Ammon's horn (tissue), 1 donor: ENCODE data around the gene PTOV1.

Source experiments
- DNase-seq: peaks from one replicate; pipeline ENCODE4 v3.0.0-alpha.2; 2016; ENCODE audit warnings: low spot score

Gene PTOV1

DNA sequence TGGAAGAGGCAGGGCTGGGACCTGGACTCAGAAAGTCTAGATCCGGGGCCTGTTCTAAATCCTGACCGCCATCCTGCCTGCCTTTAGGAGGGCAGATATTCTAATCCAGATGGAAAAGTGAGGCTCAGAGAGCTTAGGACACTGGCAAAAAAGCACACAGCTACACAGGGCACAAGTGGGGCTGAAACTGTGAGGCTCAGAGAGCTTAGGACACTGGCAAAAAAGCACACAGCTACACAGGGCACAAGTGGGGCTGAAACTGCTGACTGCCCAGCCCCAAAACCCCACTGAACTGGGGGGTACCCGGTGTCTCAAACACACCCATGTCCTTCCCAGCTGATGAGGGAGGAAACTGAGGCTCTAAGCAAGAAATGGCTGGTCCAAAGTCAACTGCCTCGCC is 24.2 kb downstream of the PTOV1 start:
- DNase-seq = no peak

DNA sequence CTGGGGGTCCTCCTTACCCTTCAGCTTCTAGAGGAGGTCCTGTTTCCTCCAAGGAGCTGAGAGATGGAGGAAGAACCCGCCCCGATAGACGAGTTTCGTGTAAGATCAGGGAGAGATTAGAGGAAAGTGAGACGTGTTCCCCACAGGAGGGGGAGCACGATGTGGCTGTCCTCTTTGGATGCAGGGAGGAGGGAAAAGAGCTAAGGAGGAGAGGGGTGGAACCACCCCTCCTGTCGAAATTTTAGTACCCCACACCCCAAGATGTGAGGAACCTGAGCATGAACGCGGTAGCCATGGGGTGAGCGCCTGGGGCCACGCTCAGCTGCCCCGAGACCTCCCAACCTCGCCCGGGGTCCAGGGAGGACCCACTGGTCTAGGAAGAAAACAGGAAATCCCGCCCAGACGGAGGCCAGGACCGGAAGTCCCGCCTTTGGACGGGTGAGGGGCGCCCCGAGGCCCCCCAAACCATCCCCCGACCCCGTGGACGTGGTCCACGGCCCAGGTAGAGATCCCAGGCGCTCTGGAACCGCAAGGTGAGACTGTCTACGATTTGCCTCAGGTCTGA is 25.0 kb downstream of the PTOV1 start:
- peak; percentile 74 for DNase-seq

DNA sequence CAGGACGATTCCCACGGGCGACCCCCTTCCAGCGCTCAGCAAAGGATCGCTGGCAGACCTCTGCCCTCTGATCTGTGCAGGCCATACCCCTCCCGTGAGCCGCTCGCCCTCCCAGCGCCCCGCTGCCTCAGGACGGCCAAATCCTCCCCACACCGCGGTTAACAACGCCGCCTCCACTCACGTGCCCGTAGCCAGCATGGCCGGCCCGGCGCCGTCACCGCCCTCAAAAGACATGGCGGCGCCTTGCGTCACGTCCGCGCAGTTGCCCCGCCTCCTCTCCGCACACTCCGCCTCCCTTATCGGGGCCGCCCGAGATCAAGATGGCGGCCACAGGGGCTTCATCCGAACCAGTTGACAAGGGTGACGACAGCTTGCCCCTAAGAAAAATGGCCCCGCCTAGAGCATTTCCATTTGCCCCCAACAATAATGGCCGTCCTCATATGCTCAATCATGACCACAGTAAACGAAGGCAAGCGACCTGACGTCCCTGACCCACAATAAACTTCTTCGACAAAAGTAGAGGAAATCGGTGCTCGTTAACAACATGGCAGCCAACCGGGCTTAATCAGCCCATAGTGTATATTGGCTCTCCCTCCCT is 25.6 kb downstream of the PTOV1 start:
- DNase-seq = peak; percentile 99

- DNase-seq = peak; percentile 100
Measured at GRCh38 chr19:49877020-49877878, 26.3 kb downstream of the PTOV1 start, which contains the start of the genes AKT1S1 and TBC1D17. AKT1S1 (minus strand) TSS chr19:49877355; CDS start chr19:49873295, 4,060 bp downstream. TBC1D17 (plus strand) TSS chr19:49877702; CDS start chr19:49877724, 22 bp downstream.

GRCh38 chr19:49877879-49878743 is 27.2 kb downstream of the PTOV1 start:
- DNase-seq = peak; percentile 98

GRCh38 chr19:49878744-49879070 is 27.7 kb downstream of the PTOV1 start:
- no peak for DNase-seq

GRCh38 chr19:49879243-49879963 is 28.4 kb downstream of the PTOV1 start:
- no peak for DNase-seq

DNA sequence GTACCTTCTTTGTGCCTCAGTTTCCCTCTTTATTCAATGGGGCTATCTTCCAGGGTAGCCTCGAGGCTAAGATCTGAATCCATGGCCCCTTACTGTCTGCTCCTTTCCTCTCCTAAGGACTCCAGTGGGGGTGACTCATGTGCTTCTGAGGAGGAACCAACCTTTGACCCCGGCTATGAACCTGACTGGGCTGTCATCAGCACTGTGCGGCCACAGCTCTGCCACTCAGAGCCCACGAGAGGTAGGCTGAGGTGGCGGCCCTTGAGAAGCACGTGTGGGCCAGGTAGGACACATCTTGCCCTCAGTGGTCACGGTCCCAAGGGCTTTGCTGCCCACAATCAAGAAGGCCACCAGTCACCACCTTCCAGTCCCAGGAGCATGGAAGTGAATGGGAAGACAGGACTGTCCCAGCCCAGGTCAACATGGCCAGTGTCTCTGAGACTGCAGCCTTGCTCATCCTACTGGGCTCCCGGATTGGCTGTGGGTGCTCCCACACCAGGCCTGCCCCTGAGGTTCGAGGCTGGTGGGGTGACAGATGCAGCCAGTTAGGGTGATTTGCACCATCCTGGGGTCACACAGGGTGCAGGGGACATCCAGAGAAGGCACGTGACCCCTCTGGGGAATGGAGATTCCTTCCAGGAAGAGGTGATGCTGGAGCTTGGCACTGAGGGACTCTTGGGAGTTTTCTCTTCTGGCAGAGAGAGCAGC is 29.4 kb downstream of the PTOV1 start:
- no peak for DNase-seq

DNA sequence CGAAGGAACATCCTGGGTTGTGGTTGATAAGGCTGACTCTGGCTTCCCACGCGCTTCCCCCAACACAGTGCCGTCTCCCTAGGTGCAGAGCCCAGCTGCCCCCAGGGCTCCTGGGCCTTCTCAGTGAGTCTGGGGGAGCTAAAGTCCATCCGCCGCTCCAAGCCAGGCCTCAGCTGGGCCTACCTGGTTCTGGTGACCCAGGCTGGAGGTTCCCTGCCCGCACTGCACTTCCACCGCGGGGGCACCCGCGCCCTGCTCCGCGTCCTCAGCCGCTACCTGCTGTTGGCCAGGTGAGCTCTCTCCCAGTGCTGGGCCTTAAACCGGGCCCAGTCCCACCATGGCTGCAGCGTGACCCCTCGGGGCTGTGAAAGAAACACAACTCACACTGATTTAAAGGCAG is 30.2 kb downstream of the PTOV1 start:
- no peak for DNase-seq

DNA sequence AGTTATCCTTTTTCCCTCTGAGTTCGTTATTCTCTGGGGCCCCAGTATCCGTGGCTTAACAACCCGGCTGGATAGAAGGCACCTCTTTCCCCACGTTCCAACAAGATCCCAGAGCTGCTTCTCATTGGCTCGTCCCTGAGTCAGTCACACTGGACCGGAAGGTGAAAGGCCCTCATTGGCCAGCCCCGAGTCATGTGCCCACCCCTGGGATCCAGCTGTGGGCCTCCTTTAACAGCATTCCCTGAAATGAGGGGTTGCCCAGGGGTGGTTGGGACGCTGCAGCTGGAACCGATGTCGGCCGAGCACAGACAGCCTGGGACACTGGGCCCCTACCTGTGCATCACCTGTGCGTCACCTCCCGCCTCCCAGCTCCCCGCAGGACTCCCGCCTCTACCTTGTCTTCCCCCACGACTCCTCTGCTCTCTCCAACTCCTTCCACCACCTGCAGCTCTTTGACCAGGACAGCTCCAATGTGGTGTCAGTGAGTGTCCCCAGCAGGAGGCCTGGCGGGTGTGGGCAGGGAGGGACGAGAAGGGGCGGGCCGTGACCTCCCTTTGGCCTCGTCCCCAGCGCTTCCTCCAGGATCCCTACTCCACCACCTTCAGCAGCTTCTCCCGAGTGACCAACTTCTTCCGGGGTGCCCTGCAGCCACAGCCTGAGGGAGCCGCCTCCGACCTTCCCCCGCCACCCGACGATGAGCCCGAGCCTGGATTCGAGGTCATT is 30.9 kb downstream of the PTOV1 start:
- no peak for DNase-seq

DNA sequence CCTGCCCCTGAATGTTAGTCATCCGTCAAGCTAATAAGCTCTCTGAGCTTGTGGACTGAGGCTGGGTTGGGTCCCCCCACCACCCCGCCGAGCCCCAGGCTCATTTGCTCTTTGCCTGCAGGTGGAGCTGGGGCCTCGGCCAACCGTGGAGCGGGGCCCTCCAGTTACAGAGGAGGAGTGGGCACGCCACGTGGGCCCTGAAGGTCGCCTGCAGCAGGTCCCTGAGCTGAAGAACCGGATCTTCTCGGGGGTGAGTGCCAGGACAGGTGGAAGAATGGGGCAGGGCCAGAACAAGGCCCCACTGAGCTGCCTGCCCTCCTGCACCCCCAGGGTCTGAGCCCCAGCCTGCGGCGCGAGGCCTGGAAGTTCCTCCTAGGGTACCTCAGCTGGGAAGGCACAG is 31.7 kb downstream of the PTOV1 start:
- no peak for DNase-seq

DNA sequence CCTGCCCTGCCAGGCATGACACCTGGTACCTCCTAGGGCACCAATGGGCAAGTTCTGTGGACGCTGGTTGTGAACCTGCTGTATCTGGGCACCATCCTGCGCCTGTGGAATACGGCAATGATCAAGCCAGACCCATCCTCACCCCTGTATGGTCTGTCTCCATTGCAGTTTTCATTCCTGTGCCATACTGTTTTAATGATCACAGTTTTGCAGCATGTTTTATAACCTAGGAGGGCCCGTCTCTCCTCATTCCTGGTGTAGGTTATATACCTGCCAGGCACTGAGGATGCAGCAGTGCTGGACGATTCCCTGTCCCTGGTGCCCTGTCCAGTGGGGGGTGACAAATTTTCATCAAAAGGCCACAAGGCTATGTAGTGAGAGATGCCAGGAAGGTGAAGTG is 32.1 kb downstream of the PTOV1 start:
- DNase-seq = no peak

GRCh38 chr19:49884109-49884508 is 33.1 kb downstream of the PTOV1 start:
- no peak for DNase-seq

GRCh38 chr19:49884760-49885159 is 33.8 kb downstream of the PTOV1 start:
- no peak for DNase-seq

DNA sequence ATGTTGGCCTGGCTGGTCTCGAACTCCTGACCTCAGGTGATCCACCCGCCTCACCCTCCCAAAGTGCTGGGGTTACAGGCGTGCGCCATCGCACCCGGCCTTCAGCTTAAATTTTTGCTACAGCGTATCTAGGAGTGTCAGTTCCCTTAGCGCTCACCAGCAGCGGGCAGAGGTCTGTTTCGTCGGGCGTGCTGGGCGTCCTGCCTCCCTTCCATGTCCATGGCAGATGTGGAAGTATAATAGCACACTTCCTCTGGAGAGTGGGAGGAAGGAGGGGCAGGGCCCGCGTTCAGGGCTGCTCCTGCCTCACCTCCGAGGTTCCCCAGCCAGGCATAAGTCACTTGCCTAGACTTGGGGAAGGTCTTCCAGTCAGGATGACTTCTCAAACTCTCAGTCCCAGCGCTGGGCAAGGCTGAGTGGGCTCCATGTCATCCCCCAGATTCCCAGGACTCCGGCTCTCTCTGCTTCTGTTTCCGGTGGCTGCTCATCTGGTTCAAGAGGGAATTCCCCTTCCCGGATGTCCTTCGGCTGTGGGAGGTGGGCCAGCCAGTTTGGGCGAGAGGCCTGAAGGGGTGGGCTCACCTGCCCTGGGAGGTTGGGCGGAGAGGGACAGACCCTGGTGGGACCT is 36.2 kb downstream of the PTOV1 start:
- no peak for DNase-seq

- no peak for DNase-seq
Measured at GRCh38 chr19:49887665-49888509, 36.9 kb downstream of the PTOV1 start.

- DNase-seq = no peak
Measured at GRCh38 chr19:49888510-49888824, 37.5 kb downstream of the PTOV1 start.

DNA sequence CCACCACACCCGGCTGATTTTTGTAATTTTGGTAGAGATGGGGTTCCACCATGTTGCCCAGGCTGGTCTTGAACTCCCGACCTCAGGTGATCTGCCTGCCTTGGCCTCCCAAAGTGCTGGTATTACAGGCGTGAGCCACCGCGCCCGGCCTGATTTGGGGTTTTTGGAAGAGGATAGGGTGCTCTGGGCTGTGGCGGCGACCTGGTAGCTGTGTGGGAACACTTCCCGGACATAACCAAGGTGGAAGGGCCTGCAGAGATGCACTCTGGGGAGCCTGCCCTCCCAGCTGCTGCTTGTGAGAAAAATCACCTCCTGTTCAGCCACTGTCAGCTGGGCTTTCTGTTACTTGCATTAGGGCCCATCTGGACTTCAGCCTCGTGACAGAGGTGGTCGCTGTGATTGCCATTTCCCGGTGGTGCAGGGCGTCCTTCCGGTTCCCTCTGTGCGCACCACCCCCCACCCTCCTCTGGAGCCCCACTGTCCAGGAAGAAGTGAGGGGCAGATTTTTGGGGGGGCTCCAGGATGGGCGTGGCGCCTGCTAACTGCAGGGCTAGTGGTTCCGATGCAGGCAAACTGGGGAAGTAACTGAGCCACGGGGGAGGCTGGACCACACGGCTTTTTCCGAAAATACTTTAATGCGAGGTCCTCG is 38.2 kb downstream of the PTOV1 start:
- no peak for DNase-seq
